ENCODE data around the gene ETS1. TPM values are rescaled to one million over a fixed set of nuclear protein-coding genes. Genes with fewer than 3 reads are reported as not detected.

The ETS1 gene
- total and polyA plus RNA-seq, 2 experiments from 2014 or later: 1.7 to 10.2 TPM

GRCh38 chr11:128518493-128519207 lies 68.7 kb downstream of the ETS1 start:
- H3K27me3 ChIP-seq: peaks cover 45% of the 10 kb centered on the region
- no peak overlapping the region for H3K4me3 ChIP-seq
- TF ChIP-seq, protein P1, sequence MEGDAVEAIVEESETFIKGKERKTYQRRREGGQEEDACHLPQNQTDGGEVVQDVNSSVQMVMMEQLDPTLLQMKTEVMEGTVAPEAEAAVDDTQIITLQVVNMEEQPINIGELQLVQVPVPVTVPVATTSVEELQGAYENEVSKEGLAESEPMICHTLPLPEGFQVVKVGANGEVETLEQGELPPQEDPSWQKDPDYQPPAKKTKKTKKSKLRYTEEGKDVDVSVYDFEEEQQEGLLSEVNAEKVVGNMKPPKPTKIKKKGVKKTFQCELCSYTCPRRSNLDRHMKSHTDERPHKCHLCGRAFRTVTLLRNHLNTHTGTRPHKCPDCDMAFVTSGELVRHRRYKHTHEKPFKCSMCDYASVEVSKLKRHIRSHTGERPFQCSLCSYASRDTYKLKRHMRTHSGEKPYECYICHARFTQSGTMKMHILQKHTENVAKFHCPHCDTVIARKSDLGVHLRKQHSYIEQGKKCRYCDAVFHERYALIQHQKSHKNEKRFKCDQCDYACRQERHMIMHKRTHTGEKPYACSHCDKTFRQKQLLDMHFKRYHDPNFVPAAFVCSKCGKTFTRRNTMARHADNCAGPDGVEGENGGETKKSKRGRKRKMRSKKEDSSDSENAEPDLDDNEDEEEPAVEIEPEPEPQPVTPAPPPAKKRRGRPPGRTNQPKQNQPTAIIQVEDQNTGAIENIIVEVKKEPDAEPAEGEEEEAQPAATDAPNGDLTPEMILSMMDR (IDR thresholded peaks at IDR 0.05; ENCODE audit: low read depth, low read length): no peak
- H3K9me3 ChIP-seq (ENCODE audit: low read depth): no peaks in the 10 kb centered on the region
- H3K27ac ChIP-seq: no peak overlapping the region
- H3K4me1 ChIP-seq (ENCODE audit: low read depth): peaks cover 5% of the 10 kb centered on the region
- peak in 1 of 2 donors; percentile 41 for DNase-seq (ENCODE audit: low read depth in 1 of 2, low spot score in 1 of 2)
- no peaks in the 10 kb centered on the region for H3K36me3 ChIP-seq

- Histone ChIP-seq H3K4me1 (ENCODE audit: low read depth) (peaks cover 5% of the 10 kb centered on the region), H3K4me3 (no peak overlapping the region), H3K9me3 (ENCODE audit: low read depth) (no peaks in the 10 kb centered on the region), H3K36me3 (no peaks in the 10 kb centered on the region), H3K27me3 (peaks cover 35% of the 10 kb centered on the region), H3K27ac (no peak overlapping the region)
- DNase-seq (ENCODE audit: low read depth in 1 of 2, low spot score in 1 of 2): peak in 1 of 2 donors; percentile 55
- TF ChIP-seq, protein P1 (IDR thresholded peaks at IDR 0.05; ENCODE audit: low read depth, low read length): no peak
Measured at GRCh38 chr11:128517451-128518230, 69.7 kb downstream of the ETS1 start.

DNA sequence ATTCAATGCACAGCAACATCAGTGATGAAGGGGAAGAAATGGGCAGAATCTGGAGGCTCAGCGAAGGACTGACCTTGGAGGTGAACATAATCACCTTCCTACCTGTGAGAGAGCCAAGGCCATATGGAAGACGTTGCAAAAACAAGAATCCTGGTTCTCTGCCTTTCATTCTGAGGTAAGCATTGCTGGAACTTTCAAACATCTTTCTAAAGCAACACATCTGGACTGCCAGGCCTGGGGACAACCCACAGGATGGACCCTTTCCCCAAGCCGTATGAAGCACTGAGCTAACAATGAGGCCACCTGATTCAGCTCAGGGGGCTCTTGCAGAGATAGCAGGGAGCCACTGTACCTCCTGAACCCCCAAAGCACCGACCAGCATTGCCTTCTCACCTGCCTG lies 70.5 kb downstream of the ETS1 start:
- Histone ChIP-seq H3K27me3 (peaks cover 35% of the 10 kb centered on the region), H3K36me3 (no peaks in the 10 kb centered on the region), H3K9me3 (ENCODE audit: low read depth) (no peaks in the 10 kb centered on the region), H3K27ac (no peak overlapping the region), H3K4me3 (no peak overlapping the region), H3K4me1 (ENCODE audit: low read depth) (peaks cover 5% of the 10 kb centered on the region)
- TF ChIP-seq, protein P1 (IDR thresholded peaks at IDR 0.05; ENCODE audit: low read depth, low read length): no peak
- DNase-seq (ENCODE audit: low read depth in 1 of 2, low spot score in 1 of 2): no peak

DNA sequence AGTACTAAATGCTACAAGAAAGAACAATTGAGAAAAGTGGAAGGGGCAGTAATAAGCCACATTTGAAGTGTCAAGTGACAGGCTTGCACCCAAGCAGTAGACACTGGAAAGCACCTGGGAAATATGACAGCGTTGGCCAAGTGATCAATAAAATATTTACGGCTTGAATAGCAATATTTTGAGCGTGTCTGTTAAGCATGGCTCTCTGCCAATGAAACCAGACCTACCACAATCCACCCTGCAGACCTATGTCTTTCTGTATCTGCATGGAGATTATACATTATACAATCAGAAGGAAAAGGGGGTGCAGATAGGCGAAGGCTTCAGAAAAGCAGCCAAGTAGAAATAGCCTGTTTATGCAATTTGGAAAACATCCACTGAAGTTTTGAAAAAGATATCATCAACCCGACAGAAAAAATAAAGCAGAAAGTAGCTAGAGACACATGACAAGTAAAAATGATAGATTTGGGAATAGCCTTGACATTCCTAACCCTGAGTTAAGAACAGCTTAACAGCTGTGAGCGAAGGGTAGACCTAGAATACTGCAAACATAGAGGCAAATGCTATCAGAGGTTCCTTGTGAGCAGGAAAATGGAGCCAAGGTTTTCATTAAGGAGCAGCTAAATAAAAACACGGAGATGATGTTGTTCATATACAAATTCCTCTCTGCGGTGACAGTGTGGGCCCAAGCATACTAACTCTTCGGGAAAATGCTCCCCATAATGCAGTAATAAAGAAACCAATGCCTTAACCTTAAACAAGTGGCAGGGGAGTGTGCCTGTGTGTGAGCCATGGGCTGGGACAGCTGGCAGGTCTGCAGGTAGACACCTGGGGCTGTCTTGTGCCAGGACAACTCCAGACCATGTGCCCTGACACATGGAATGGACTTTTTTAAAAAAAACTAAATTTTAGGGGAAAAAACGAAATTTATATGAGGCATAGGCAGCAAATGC lies 71.3 kb downstream of the ETS1 start:
- peaks cover 5% of the 10 kb centered on the region for H3K4me1 ChIP-seq (ENCODE audit: low read depth)
- TF ChIP-seq, protein P1 (IDR thresholded peaks at IDR 0.05; ENCODE audit: low read depth, low read length): no peak
- H3K27ac ChIP-seq: no peak overlapping the region
- H3K4me3 ChIP-seq: no peak overlapping the region
- H3K27me3 ChIP-seq: peaks cover 29% of the 10 kb centered on the region
- no peaks in the 10 kb centered on the region for H3K9me3 ChIP-seq (ENCODE audit: low read depth)
- DNase-seq (ENCODE audit: low read depth in 1 of 2, low spot score in 1 of 2): no peak
- H3K36me3 ChIP-seq: no peaks in the 10 kb centered on the region

GRCh38 chr11:128515086-128515485 lies 72.3 kb downstream of the ETS1 start:
- DNase-seq (ENCODE audit: low read depth in 1 of 2, low spot score in 1 of 2): no peak
- peaks cover 5% of the 10 kb centered on the region for H3K4me1 ChIP-seq (ENCODE audit: low read depth)
- no peak overlapping the region for H3K4me3 ChIP-seq
- peaks cover 21% of the 10 kb centered on the region for H3K27me3 ChIP-seq
- H3K9me3 ChIP-seq (ENCODE audit: low read depth): no peaks in the 10 kb centered on the region
- TF ChIP-seq, protein P1 (IDR thresholded peaks at IDR 0.05; ENCODE audit: low read depth, low read length): no peak
- H3K27ac ChIP-seq: no peak overlapping the region
- no peaks in the 10 kb centered on the region for H3K36me3 ChIP-seq
